BLaER1 (cell line): ENCODE results near the gene POLR3K.

Experiments used
- H3K27ac ChIP-seq: shearing (Covaris generic); formaldehyde crosslinking; 2 replicates; pipeline ENCODE4 v1.8.1; 2022
- H3K27me3 ChIP-seq: shearing (Covaris generic); formaldehyde crosslinking; 2 replicates; pipeline ENCODE4 v1.8.1; 2022
- H3K36me3 ChIP-seq: shearing (Covaris generic); formaldehyde crosslinking; 2 replicates; pipeline ENCODE4 v1.8.1; 2022
- H3K4me1 ChIP-seq: shearing (Covaris generic); formaldehyde crosslinking; 2 replicates; pipeline ENCODE4 v1.8.1; 2022
- H3K4me2 ChIP-seq: shearing (Covaris generic); formaldehyde crosslinking; 2 replicates; pipeline ENCODE4 v1.8.1; 2022
- H3K4me3 ChIP-seq: shearing (Covaris generic); formaldehyde crosslinking; 2 replicates; pipeline ENCODE4 v1.8.1; 2022
- H3K9ac ChIP-seq: shearing (Covaris generic); formaldehyde crosslinking; 2 replicates; pipeline ENCODE4 v1.8.1; 2022
- H3K9me3 ChIP-seq: shearing (Covaris generic); formaldehyde crosslinking; 2 replicates; pipeline ENCODE4 v1.8.1; 2022
- H4K20me1 ChIP-seq: shearing (Covaris generic); formaldehyde crosslinking; 2 replicates; pipeline ENCODE4 v1.8.1; 2022
- Cebpa-rat ChIP-seq: shearing (Covaris generic); IDR thresholded peaks from 2 replicates; pipeline ENCODE4 v1.8.1; 2022

The POLR3K gene

DNA sequence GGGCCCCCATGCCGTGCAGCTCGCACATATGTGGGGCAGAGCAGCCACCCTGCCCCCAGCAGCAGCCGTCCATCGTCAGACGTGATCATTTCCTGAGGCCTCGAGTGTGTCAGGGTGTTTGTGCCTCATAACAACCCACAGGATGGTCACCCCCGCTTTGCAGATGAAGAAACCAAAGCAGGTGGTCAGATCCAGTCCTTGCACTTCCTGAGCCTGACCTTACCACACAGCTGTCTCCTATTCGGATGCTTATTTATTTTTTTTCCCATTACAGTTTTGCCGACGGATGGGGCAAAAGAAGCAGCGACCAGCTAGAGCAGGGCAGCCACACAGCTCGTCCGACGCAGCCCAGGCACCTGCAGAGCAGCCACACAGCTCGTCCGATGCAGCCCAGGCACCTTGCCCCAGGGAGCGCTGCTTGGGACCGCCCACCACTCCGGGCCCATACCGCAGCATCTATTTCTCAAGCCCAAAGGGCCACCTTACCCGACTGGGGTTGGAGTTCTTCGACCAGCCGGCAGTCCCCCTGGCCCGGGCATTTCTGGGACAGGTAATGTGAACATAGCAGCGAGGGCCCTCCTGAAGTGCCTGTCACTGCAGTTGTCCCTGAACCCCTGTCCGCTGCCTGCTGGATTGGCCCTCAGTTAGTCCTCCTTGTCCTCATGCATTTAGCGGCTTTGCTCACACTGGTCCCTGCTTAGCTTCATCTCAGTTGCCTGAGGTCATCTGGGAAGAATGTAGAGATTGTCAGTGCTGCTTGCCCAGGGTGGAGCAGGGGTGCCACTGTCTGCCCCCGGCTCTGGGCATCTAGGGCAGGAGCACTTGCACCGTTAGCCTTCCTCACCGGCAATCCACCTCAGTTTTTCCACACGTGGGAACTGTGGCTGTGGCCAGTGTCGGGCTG is 26.0 kb upstream of the POLR3K start:
- Histone ChIP-seq H3K36me3 (peaks cover 45% of the 10 kb centered on the region), H3K4me3 (peak overlapping the region; percentile 86), H3K9me3 (no peaks in the 10 kb centered on the region), H3K4me1 (peaks cover 63% of the 10 kb centered on the region), H3K27me3 (no peaks in the 10 kb centered on the region), H3K27ac (peak overlapping the region; percentile 93), H3K4me2 (peak overlapping the region; percentile 99), H3K9ac (peak overlapping the region; percentile 90), H4K20me1 (peaks cover 3% of the 10 kb centered on the region)
- no peak for TF ChIP-seq Cebpa-rat

DNA sequence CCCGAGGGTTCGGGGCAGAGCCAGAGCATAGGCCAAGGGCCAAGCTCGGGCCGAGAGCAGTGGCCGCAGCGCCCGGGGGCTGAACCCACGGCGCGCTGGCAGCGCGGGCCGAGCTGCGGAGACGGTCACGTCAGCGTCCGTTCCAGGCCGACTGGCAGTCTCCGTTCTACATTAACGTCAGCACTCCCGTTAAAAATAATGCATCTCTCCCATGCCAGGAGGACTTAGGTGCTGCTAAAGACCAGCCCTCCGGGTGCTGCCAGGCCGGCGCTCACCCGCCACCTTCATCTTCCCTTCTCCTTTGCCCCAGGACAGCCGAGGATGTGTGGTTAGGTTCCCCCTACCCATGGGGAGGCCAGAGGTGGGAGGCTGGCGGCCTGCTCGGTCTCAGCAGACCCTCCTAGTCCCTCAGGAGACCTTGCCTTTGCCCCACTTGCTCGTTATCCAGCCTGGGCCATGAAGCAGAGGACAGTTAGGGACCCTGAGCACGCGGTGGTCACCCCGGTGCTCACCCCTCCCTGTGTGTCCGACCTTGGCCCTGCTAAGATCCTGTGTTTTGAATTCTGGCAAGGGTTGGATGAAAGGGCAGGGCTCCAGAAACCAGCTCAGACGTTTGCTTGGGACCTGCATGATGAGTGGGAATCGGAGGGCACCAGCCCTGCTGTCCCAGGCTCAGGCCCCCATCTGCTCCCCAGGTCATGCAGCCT is 25.2 kb upstream of the POLR3K start:
- Histone ChIP-seq H3K9me3 (no peaks in the 10 kb centered on the region), H4K20me1 (no peaks in the 10 kb centered on the region), H3K4me3 (peak overlapping the region; percentile 86), H3K36me3 (peaks cover 42% of the 10 kb centered on the region), H3K27me3 (peaks cover 8% of the 10 kb centered on the region), H3K27ac (peak overlapping the region; percentile 93), H3K4me2 (peak overlapping the region; percentile 99), H3K9ac (peak overlapping the region; percentile 90), H3K4me1 (peaks cover 55% of the 10 kb centered on the region)
- no peak for TF ChIP-seq Cebpa-rat

DNA sequence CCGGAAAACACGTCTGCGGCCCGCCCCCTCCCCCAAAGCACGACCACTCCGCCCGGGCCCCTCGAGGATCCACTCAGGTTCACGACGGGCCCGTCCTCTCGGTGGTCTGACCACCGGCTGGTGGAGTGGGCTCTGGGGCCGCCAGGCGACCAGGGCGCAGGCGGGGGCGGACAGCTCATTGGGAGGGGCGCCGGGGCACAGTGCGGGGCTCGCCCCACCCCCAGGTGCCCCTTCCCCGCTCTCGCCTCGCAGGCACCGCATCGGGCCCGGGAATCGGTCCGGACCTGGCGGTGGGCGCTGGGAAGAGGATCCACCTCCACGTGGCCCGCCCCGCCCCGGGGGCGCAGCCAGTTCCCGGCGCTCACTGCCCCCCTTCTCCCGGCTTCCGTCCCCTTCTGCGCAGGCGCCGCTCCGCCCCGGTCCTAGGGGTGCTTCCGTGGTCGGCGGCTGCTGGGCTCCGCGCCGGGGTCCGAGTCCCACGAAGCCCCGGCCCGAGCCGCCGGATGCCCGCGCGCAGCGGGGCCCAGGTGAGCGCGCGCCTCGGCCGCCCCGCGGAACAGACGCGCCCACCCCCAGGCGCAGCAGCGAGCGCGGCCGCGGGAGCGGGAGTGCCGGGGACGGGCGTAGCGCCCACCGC is 24.5 kb upstream of the POLR3K start, which contains the start of gene MPG:
Gene MPG (plus strand): TSS at position 419 of the 637 bp plus-strand sequence. CDS start 85 bp downstream, at position 504.
- Histone ChIP-seq H3K4me3 (peak within 1 kb of the TSS; percentile 86), H3K27ac (peak within 1 kb of the TSS; percentile 93)
- no peak for TF ChIP-seq Cebpa-rat

DNA sequence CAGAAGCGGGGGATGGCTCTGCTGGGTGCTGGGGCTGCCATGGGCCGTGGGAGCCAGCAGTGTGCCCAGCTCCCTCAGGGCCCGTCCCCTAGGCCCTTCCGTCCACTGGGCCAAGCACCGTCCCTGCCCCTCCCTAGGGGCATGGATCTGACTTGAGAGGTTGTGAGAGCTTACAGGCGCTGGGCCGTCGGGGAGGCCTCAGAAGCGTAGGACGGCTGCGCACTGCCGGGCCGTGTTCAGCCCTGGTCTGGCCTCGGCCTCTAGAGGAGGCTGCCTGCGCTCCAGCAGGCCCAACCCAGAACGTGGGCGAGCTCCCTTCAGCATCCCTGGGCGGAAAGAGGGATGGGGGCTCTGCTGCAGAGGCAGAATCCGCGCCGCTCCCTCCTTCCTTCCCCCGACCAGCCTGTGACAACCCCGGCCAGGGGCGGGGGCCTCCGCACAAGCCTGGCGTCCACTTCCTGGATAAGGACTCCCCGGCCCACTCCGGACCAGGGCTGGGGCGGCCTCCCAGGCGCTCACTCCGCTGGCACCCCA is 23.9 kb upstream of the POLR3K start:
- Histone ChIP-seq H3K36me3 (peaks cover 32% of the 10 kb centered on the region), H3K9me3 (no peaks in the 10 kb centered on the region), H3K27me3 (peaks cover 21% of the 10 kb centered on the region), H3K9ac (peak overlapping the region; percentile 90), H3K4me3 (peak overlapping the region; percentile 86), H3K4me2 (peak overlapping the region; percentile 99), H4K20me1 (no peaks in the 10 kb centered on the region), H3K4me1 (peaks cover 54% of the 10 kb centered on the region), H3K27ac (peak overlapping the region; percentile 93)
- no peak for TF ChIP-seq Cebpa-rat

More for the DNA sequence above, 24.5 kb upstream of the POLR3K start, which contains the start of gene MPG:
- Histone ChIP-seq H3K9me3 (no peaks in the 10 kb centered on the region), H4K20me1 (no peaks in the 10 kb centered on the region), H3K9ac (peak within 1 kb of the TSS; percentile 90), H3K36me3 (peaks cover 37% of the 10 kb centered on the region), H3K27me3 (peaks cover 15% of the 10 kb centered on the region), H3K4me1 (peaks cover 54% of the 10 kb centered on the region), H3K4me2 (peak within 1 kb of the TSS; percentile 99)

DNA sequence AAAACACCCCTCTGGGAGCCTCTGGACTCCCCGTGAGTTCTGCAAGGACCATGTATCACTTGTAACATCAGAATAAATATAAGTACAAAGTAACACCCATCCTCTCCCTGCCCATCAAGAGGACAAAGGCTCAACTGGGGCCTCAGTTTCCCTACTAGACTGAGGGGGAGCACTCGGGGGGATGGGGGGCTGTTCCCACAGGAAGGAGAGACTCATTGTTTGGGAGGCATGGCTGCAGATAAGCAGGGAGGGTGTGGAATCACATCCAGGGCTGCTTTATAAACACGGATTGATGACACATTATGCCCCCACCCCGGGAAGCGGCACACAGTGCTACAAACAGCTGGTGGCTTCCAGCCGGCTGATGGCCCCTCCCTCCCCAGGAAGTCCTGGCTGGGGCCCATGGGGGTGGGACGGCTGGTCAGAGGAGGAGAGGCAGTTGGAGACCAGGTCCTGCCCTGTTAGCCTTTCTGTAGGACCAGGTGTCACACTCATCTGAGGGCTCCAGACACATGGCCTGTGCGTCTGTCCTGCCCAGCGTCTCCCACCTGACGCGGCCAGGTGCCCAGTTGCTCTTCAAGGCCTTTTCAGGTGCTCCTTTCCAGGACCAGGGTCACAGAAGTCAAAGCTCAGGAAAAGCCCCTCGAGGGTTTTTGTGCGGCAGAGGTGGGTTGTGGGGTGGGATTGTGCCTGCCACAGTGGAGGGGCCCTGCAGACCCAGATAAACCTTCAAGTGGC is 23.3 kb upstream of the POLR3K start:
- no peaks in the 10 kb centered on the region for H3K9me3 ChIP-seq
- peak overlapping the region; percentile 90 for H3K9ac ChIP-seq
- peaks cover 59% of the 10 kb centered on the region for H3K4me1 ChIP-seq
- TF ChIP-seq Cebpa-rat = no peak; the same call in none of the 2 replicates
- H4K20me1 ChIP-seq = peaks cover 3% of the 10 kb centered on the region; the same call in 1 of the 2 replicates
- peak overlapping the region; percentile 93 for H3K27ac ChIP-seq
- H3K27me3 ChIP-seq = peaks cover 26% of the 10 kb centered on the region
- peak overlapping the region; percentile 86 for H3K4me3 ChIP-seq
- peaks cover 25% of the 10 kb centered on the region for H3K36me3 ChIP-seq
- H3K4me2 ChIP-seq = peak overlapping the region; percentile 99

DNA sequence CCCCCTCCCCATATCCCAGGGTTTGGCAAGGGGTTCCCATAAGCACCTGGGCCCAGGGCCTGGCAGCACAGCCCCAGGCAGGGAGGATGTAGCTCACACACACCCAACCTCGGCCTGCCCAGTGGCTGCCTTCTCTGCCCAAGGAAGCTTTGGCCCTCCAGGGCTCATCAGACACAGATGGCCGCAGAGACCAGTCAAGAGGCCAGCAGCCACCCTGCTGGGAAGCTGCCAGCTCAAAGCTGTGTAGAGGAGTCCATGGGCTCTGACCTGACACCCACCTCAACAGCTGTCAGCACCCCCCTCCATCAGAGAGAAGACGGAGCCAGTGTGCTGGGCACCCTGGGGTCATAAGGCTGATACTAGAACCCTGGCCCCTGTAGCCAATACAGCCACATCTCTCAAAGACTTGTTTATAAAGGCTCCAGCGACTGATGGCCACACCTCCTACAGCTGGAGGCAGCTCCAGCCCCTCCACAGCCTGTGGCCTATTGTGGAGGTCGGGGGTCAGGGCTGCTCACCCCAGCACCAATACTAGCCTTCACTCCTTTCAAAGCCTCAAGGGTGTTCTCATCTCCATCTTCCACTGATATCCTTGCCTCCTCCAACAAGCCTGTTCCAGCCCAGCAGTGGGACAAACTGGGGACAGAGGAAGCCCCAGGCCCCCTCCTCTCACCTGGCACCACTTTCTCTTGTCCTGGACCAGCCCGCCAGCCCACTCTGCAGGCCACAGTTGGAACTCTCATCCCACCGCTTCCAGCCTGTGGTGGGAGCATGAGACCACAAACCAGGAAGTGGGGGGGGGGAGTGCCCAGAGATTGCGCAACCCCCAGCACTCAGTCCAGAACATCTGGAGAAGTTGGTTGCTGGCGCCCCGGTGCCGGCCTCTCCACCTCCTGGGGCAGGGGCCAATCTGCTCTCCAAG is 22.4 kb upstream of the POLR3K start:
- peak; percentile 100 for TF ChIP-seq Cebpa-rat
- H4K20me1 ChIP-seq = peaks cover 10% of the 10 kb centered on the region; the same call in 1 of the 2 replicates
- H3K36me3 ChIP-seq = peaks cover 18% of the 10 kb centered on the region
- H3K4me2 ChIP-seq = peak overlapping the region; percentile 99
- peak overlapping the region; percentile 93 for H3K27ac ChIP-seq
- peak overlapping the region; percentile 90; the same call in 1 of the 2 replicates for H3K9ac ChIP-seq
- H3K4me3 ChIP-seq = peak overlapping the region; percentile 86
- H3K27me3 ChIP-seq = peaks cover 35% of the 10 kb centered on the region
- peaks cover 61% of the 10 kb centered on the region for H3K4me1 ChIP-seq
- H3K9me3 ChIP-seq = no peaks in the 10 kb centered on the region

DNA sequence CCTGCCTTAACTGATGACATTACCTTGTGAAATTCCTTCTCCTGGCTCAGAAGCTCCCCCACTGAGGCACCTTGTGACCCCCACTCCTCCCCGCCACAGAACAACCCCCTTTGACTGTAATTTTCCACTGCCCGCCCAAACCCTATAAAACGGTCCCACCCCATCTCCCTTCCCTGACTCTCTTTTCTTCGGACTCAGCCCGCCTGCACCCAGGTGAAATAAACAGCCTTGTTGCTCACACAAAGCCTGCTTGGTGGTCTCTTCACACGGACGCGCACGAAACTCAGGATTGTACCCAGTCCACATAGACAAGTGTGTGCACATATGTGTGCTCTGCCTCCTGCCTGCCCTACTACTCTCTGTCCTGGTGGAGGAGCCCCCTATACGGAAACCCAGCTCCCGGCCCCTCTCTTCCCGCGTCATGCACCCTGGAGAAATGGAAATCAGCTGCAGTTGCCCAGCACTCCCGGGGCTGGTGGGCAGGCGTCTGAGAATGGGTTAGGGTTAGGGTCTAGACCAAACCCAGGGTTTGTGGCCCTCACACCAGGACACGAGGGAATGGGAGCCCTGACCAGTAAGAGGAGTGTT is 21.4 kb upstream of the POLR3K start:
- peak overlapping the region; percentile 99 for H3K4me2 ChIP-seq
- peak overlapping the region; percentile 93; the same call in 1 of the 2 replicates for H3K27ac ChIP-seq

More for the DNA sequence above, 21.4 kb upstream of the POLR3K start:
- H3K9ac ChIP-seq = no peak overlapping the region
- peaks cover 59% of the 10 kb centered on the region for H3K4me1 ChIP-seq
- H3K9me3 ChIP-seq = no peaks in the 10 kb centered on the region
- H4K20me1 ChIP-seq = peaks cover 10% of the 10 kb centered on the region; the same call in 1 of the 2 replicates
- no peak for TF ChIP-seq Cebpa-rat
- peaks cover 45% of the 10 kb centered on the region for H3K27me3 ChIP-seq
- H3K4me3 ChIP-seq = no peak overlapping the region
- peaks cover 8% of the 10 kb centered on the region for H3K36me3 ChIP-seq
